MM.1S (cell line): ENCODE measurements around the gene MYLK2.

ENCODE experiments used
- DNase-seq: peaks from one replicate; pipeline ENCODE4 v3.0.0-alpha.2; 2015
- H2AFZ ChIP-seq: fragments of 300-600 bp; sonication (generic); 2 replicates; pipeline ENCODE4 v1.6.0; 2016; ENCODE audit warnings: antibody characterized with exemption, low read length
- H3F3A ChIP-seq: fragments of 300-600 bp; sonication (generic); 2 replicates; pipeline ENCODE4 v1.6.1; 2016; ENCODE audit warnings: mild to moderate bottlenecking, antibody characterized with exemption, low read length, moderate library complexity, mixed read lengths; ENCODE audit not compliant: insufficient read depth
- H3K27ac ChIP-seq: fragments of 300-600 bp; sonication (generic); 2 replicates; pipeline ENCODE4 v1.5.1; 2016; ENCODE audit warnings: mild to moderate bottlenecking, low read length
- H3K27me3 ChIP-seq: fragments of 300-600 bp; sonication (generic); replicated peaks from 2 replicates; pipeline ENCODE4 v1.6.0; 2016; ENCODE audit warnings: low read length; ENCODE audit not compliant: insufficient read depth
- H3K36me3 ChIP-seq: fragments of 300-600 bp; sonication (generic); replicated peaks from 2 replicates; pipeline ENCODE4 v1.6.1; 2016; ENCODE audit warnings: mild to moderate bottlenecking, low read length, mixed read lengths; ENCODE audit not compliant: insufficient read depth
- H3K4me1 ChIP-seq: fragments of 300-600 bp; sonication (generic); 2 replicates; pipeline ENCODE4 v1.6.1; 2016; ENCODE audit warnings: low read length, mixed read lengths
- H3K4me2 ChIP-seq: fragments of 300-600 bp; sonication (generic); 2 replicates; pipeline ENCODE4 v1.6.0; 2016; ENCODE audit warnings: low read depth, low read length
- H3K4me3 ChIP-seq: fragments of 300-600 bp; sonication (generic); 2 replicates; pipeline ENCODE4 v1.5.1; 2016; ENCODE audit warnings: low read length, mixed read lengths
- H3K79me2 ChIP-seq: fragments of 300-600 bp; sonication (generic); 2 replicates; pipeline ENCODE4 v1.6.1; 2016; ENCODE audit warnings: mixed run types, low read length, mixed read lengths
- H3K9ac ChIP-seq: fragments of 300-600 bp; sonication (generic); 2 replicates; pipeline ENCODE4 v1.6.1; 2016; ENCODE audit warnings: low read length, mixed read lengths
- H3K9me2 ChIP-seq: fragments of 300-600 bp; sonication (generic); replicated peaks from 2 replicates; pipeline ENCODE4 v1.6.1; 2016; ENCODE audit warnings: mild to moderate bottlenecking, low read length, mixed read lengths; ENCODE audit not compliant: insufficient read depth
- H3K9me3 ChIP-seq: fragments of 300-600 bp; sonication (generic); replicated peaks from 2 replicates; pipeline ENCODE4 v1.6.1; 2016; ENCODE audit warnings: mild to moderate bottlenecking, low read length, mixed read lengths; ENCODE audit not compliant: insufficient read depth
- H4K20me1 ChIP-seq: fragments of 300-600 bp; sonication (generic); 2 replicates; pipeline ENCODE4 v1.6.1; 2016; ENCODE audit warnings: mild to moderate bottlenecking, low read length, moderate library complexity, mixed read lengths; ENCODE audit not compliant: insufficient read depth
- CTCF ChIP-seq: fragments of 300-600 bp; sonication (generic); IDR thresholded peaks from 2 replicates; pipeline ENCODE4 v1.5.1; 2016; ENCODE audit warnings: antibody characterized with exemption, low read length, mixed read lengths
- EZH2 ChIP-seq: fragments of 300-600 bp; sonication (generic); optimal IDR thresholded peaks from 2 replicates; pipeline ENCODE3; 2017; ENCODE audit warnings: low read depth, mild to moderate bottlenecking, antibody characterized with exemption, low read length, mixed read lengths
- EZH2phosphoT487 ChIP-seq: fragments of 300-600 bp; sonication (generic); IDR thresholded peaks from 2 replicates; pipeline ENCODE4 v1.6.1; 2018; ENCODE audit warnings: antibody characterized with exemption, low read length

Gene MYLK2

GRCh38 chr20:31815408-31816188, 3.6 kb upstream of the MYLK2 start:
- H3K9ac ChIP-seq: no peak overlapping the region
- no peaks in the 10 kb centered on the region for H4K20me1 ChIP-seq
- no peak overlapping the region for H3K27ac ChIP-seq
- no peaks in the 10 kb centered on the region for H3K9me3 ChIP-seq
- no peak for DNase-seq
- H3K4me1 ChIP-seq: no peaks in the 10 kb centered on the region
- no peaks in the 10 kb centered on the region for H3F3A ChIP-seq
- H3K4me2 ChIP-seq: no peak overlapping the region
- H3K27me3 ChIP-seq: no peaks in the 10 kb centered on the region
- no peaks in the 10 kb centered on the region for H3K36me3 ChIP-seq
- TF ChIP-seq EZH2 (no peak), EZH2phosphoT487 (no peak), CTCF (no peak)
- no peak overlapping the region for H3K4me3 ChIP-seq
- H3K9me2 ChIP-seq: no peaks in the 10 kb centered on the region
- no peaks in the 10 kb centered on the region for H3K79me2 ChIP-seq
- no peak overlapping the region for H2AFZ ChIP-seq

- Histone ChIP-seq H3K4me2 (no peak overlapping the region), H3K4me1 (no peaks in the 10 kb centered on the region), H3K27me3 (no peaks in the 10 kb centered on the region; the same call in 1 of the 2 replicates), H3K79me2 (no peaks in the 10 kb centered on the region), H3K9me3 (no peaks in the 10 kb centered on the region), H3K9me2 (no peaks in the 10 kb centered on the region), H3K36me3 (no peaks in the 10 kb centered on the region), H3F3A (no peaks in the 10 kb centered on the region), H2AFZ (no peak overlapping the region), H3K9ac (no peak overlapping the region), H3K27ac (no peak overlapping the region), H3K4me3 (no peak overlapping the region), H4K20me1 (no peaks in the 10 kb centered on the region)
- TF ChIP-seq EZH2phosphoT487 (no peak), CTCF (no peak)
- no peak for DNase-seq
Measured at GRCh38 chr20:31816221-31816620, 2.9 kb upstream of the MYLK2 start.

GRCh38 chr20:31817461-31817860, 1.7 kb upstream of the MYLK2 start:
- Histone ChIP-seq H4K20me1 (no peaks in the 10 kb centered on the region), H3K27ac (no peak overlapping the region), H3K4me3 (no peak overlapping the region), H2AFZ (no peak overlapping the region), H3K9me2 (no peaks in the 10 kb centered on the region), H3K27me3 (no peaks in the 10 kb centered on the region; the same call in 1 of the 2 replicates), H3F3A (no peaks in the 10 kb centered on the region), H3K4me2 (no peak overlapping the region), H3K36me3 (no peaks in the 10 kb centered on the region), H3K9me3 (no peaks in the 10 kb centered on the region), H3K4me1 (no peaks in the 10 kb centered on the region), H3K79me2 (no peaks in the 10 kb centered on the region), H3K9ac (no peak overlapping the region)
- TF ChIP-seq CTCF: no peak
- TF ChIP-seq EZH2: no peak
- TF ChIP-seq EZH2phosphoT487: no peak
- no peak for DNase-seq
